HG03442 (cell line): ENCODE results near the gene RREB1.

Experiments
- ATAC-seq: cut with Tn5 transposase; IDR thresholded peaks from one replicate; pipeline ENCODE4 v1.9.1; 2021; ENCODE audit warnings: mild to moderate bottlenecking, moderate library complexity; ENCODE audit not compliant: unreplicated experiment

Gene RREB1

DNA sequence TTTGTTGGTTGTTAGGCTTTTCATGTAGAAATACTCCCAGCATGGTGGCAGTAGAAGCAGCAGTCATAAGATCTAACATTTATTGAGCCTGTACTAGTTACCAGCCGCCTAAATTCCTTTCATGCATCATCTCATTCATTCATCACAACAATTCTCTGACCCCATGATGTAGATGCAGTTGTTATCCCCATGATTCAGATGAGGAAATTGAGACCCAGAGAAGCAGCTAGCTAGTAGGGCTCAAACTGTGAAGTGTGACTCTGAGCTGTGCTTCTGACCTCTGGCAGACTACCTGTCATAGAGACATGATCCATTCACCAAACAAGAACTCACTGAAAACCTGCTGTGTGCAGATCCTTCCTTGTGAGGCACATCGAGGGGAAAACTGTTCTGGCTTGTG lies 16.9 kb downstream of the RREB1 start:
- ATAC-seq = no peak

DNA sequence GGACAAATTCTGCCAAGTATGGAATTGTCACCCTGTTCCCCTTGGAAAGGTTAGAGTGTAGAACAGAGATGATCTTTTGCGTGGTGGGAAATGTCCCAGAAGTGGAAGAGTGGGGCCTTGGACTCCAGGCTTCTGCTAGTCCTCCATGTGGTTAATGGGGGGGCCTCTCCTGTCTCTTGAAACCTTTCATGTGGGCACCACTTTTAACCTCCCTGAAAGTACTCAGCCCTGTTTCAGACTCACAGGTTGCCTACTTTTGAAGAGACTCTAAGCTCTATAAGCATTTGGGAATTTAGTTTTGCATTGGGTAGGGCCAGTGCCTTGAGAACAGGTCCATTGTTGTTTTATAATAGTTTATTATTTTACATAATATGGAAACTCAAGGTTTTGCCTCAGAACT lies 17.5 kb downstream of the RREB1 start:
- ATAC-seq = no peak

DNA sequence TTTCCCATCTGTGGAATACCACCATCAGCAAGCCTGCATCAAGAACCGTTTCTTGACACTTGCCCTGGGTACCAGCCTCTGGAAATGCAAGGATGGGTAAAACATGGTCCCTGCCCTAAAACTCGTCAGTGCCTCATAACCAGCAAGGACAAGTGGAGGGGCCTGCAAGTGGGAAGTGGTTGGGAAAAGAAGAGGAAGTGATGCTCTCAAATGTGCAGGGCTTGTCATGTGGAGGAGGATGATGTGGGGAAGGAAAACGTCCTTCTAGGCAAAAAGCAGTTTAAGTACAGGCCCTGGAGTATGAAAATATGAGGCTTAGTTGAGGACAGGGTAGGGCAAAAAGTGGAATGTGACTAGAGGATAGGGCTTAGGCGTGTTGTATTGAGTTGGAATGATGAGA lies 19.0 kb downstream of the RREB1 start:
- ATAC-seq = no peak

- ATAC-seq = no peak
These were observed 19.9 kb downstream of the RREB1 start for GRCh38 chr6:7127680-7128079.

GRCh38 chr6:7129360-7129759 lies 21.6 kb downstream of the RREB1 start:
- ATAC-seq = no peak

GRCh38 chr6:7129784-7130569 lies 22.2 kb downstream of the RREB1 start:
- no peak for ATAC-seq

- ATAC-seq = no peak
These were observed 23.6 kb downstream of the RREB1 start for GRCh38 chr6:7131390-7131789.

DNA sequence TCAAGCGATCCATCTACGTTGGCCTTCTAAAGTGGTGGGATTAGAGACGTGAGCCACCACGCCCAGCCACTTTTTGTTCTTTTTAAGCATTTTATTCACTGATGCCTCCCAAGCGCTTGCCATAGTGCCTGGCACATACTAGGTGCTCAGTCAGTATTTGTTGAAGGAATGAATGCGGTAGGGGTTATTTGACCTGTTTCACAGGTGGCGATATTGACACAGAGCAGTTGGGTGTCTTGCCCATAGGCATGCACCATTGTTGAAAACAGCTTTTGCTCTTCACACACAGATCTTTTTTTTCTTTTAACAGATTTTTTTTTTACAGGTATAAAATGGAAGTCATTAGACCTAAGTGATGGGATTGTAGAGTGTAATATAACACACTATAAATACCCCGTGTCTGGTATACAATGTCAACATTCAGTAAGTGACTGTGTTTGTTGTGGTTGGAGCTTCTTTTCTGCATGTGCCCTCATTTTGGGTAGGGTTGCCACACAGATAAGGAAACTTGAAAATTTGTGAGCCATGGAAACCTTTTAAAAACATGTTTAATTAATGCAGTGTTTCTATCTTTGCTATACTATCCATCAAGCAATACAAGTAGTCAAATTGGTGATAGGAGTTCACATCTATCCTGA lies 24.8 kb downstream of the RREB1 start:
- ATAC-seq = no peak

- no peak for ATAC-seq
These were observed 27.4 kb downstream of the RREB1 start for GRCh38 chr6:7134999-7135745.

- ATAC-seq = no peak
These were observed 28.0 kb downstream of the RREB1 start for GRCh38 chr6:7135755-7136154.

DNA sequence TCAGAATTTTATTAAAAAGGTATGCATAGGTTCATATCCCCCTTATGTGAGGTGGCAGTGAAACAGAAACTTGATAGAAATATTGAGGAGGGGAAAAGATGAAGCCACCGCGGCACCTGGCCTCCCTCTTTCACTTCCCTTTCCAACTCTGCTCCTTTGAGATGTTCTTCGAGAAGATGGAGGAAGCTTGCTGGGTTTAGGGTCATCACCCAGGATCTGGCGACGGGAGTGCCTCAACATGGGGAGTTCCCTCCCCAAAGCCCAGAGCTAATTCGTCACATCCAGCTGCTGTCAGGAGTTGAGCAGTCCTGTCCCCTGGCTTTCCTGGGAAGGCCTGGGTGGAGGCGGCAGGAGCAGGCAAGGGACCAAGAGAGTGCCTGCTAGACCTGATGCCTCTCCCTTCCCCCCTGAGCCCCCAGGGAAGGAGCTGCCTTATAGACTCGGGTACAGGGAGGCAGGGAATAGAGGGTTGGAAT lies 29.1 kb downstream of the RREB1 start:
- peak; percentile 37 for ATAC-seq

GRCh38 chr6:7137335-7138045 lies 29.7 kb downstream of the RREB1 start:
- peak; percentile 40 for ATAC-seq

- no peak for ATAC-seq
These were observed 30.3 kb downstream of the RREB1 start for GRCh38 chr6:7138046-7138531.

GRCh38 chr6:7138921-7139358 lies 31.2 kb downstream of the RREB1 start:
- no peak for ATAC-seq

GRCh38 chr6:7139835-7140470 lies 32.2 kb downstream of the RREB1 start:
- no peak for ATAC-seq

GRCh38 chr6:7140631-7141378 lies 33.0 kb downstream of the RREB1 start:
- peak; percentile 56 for ATAC-seq

DNA sequence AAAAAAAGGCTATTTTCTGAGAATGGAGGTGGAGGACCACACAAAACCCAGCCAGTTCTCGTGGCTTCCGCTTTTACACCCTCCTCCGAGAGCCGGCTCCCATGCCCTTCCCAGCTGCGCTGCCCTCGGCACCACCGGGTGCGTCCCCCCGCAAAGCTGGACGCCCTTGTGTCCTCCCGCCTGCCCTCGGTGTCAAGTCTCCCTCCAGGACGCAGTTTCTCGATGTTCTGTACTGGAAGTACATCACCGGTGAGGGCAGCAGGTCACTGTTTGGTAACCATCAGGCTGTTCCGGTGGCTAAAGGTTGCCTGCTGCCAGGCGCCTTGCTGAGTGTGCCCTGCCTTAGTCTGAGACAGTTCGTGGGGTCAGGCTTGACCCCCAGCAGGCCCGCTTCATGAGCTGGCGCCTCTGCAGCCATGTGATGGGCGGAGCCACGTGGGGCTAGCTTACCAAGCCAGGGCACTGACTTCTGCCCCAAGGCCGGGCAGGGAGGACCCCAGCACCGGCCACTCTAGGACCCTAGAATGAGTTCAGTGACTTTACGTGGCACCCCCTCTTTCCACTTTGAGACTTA lies 34.6 kb downstream of the RREB1 start:
- no peak for ATAC-seq

GRCh38 chr6:7142918-7143475 lies 35.2 kb downstream of the RREB1 start:
- ATAC-seq = no peak

GRCh38 chr6:7143476-7143974 lies 35.8 kb downstream of the RREB1 start:
- no peak for ATAC-seq
